Fibroblast of pulmonary artery (primary cell): ENCODE measurements around the gene CCDC6.
"Not testable (repeated sequence)": the region's sequence is repeated elsewhere in the genome, so short reads cannot be mapped to it uniquely, and the experiment has no call there.

Source experiments
- DNase-seq: peaks from one replicate; pipeline ENCODE4 v3.0.0-alpha.2; 2010; ENCODE audit warnings: low read depth
- H3K4me3 ChIP-seq: replicated peaks from 2 replicates; pipeline ENCODE4 v1.5.1; 2011; ENCODE audit warnings: low read depth, mild to moderate bottlenecking, control low read depth, low read length, moderate library complexity
- CTCF ChIP-seq: IDR thresholded peaks from 2 replicates; pipeline ENCODE4 v1.5.1; 2011; ENCODE audit warnings: mild to moderate bottlenecking, control low read depth, low read length, inconsistent platforms; ENCODE audit errors: missing control alignments

CCDC6 gene

GRCh38 chr10:59885430-59886134 lies 20.8 kb downstream of the CCDC6 start:
- TF ChIP-seq CTCF: no peak
- DNase-seq: no peak
- H3K4me3 ChIP-seq: no peak overlapping the region

GRCh38 chr10:59884893-59885292 lies 21.5 kb downstream of the CCDC6 start:
- DNase-seq, H3K4me3 ChIP-seq: not testable (repeated sequence)

DNA sequence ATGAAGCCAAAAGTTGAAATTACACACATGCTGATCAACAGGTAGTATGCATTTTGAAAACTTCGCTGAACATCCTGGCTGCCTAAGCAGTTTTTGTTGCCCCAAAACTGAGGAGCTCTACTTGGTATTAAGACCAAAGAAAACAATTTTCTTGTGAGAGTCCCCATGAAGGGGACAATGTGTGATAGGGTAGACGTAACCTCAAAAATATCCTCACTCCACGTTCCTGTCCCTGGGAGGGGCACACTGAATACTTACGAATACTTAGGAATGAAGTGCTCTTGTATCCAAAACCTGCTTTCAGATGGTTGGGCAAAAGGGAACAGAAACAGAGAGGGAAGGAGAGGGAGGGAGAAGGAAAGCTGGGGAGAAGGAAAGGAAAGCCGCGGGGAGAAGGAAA lies 24.7 kb downstream of the CCDC6 start:
- no peak for DNase-seq
- TF ChIP-seq CTCF: no peak

GRCh38 chr10:59880971-59881510 lies 25.3 kb downstream of the CCDC6 start:
- DNase-seq: no peak

More for the DNA sequence above, 24.7 kb downstream of the CCDC6 start:
- H3K4me3 ChIP-seq: no peak overlapping the region

DNA sequence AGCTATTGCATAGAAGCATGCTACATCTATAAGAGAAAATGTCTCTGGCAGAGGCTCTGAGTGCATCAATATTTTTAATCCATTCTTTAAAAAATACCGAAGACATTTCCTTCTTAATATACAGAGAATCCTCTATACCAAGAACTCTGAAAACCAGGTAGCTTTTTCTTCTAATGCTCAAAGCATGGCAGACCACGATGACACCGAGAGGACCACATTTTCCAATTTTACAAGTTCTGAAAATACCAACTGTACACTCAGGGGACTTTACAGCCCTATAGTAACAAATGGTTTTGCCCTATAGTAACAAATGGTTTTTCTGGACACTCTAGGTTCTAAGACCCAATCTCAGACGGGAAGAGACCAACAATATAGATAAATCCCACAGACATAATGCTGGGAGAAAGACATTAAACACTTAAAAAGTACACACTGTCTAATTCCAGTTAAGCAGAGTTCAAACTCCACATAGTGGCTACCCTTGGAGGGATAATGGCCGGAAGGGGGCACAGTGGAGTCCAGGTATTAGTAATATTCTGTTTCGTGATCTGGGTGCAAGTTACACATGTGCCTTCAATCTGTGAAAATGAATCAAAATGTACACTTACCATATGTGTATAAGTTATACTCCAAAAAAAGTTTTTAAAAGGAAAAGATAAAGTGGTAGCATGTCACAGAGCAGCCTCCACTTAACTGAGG lies 26.2 kb downstream of the CCDC6 start:
- H3K4me3 ChIP-seq: no peak overlapping the region
- DNase-seq: no peak

More at GRCh38 chr10:59880971-59881510, 25.3 kb downstream of the CCDC6 start:
- no peak for TF ChIP-seq CTCF
- no peak overlapping the region for H3K4me3 ChIP-seq

GRCh38 chr10:59879363-59879913 lies 26.9 kb downstream of the CCDC6 start:
- H3K4me3 ChIP-seq: no peak overlapping the region
- no peak for TF ChIP-seq CTCF
- DNase-seq: no peak

More for the DNA sequence above, 26.2 kb downstream of the CCDC6 start:
- TF ChIP-seq CTCF: no peak

DNA sequence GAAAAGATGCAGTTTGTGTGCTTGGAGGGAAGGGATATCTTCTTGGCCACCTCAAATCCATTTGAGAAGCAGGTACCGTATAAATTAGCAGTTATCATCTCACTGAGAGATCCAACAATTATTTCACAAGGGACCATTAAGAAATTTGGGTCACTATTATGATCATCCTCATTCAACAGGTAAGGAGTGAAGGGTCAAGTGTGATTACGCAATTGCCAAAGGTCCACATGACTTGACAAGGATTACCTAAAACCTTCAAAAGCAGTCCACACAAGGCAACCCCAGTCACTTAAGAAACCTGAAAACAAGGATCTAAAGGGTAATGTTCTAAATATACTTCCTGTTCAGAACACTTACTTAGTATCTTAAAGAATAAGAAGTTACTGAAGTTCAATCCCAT lies 27.4 kb downstream of the CCDC6 start:
- TF ChIP-seq CTCF: no peak
- H3K4me3 ChIP-seq: no peak overlapping the region
- DNase-seq: no peak
